ENCODE results near the gene ELOVL1. TPM values are rescaled to one million over a fixed set of nuclear protein-coding genes. Genes with fewer than 3 reads are reported as not detected.
A peak's percentile ranks its signal among the peaks of the same experiment; 100 is the strongest.

Gene ELOVL1
- polyA plus RNA-seq, 3 donors from 2014 or later = 99.8 to 189 (median 113) TPM

DNA sequence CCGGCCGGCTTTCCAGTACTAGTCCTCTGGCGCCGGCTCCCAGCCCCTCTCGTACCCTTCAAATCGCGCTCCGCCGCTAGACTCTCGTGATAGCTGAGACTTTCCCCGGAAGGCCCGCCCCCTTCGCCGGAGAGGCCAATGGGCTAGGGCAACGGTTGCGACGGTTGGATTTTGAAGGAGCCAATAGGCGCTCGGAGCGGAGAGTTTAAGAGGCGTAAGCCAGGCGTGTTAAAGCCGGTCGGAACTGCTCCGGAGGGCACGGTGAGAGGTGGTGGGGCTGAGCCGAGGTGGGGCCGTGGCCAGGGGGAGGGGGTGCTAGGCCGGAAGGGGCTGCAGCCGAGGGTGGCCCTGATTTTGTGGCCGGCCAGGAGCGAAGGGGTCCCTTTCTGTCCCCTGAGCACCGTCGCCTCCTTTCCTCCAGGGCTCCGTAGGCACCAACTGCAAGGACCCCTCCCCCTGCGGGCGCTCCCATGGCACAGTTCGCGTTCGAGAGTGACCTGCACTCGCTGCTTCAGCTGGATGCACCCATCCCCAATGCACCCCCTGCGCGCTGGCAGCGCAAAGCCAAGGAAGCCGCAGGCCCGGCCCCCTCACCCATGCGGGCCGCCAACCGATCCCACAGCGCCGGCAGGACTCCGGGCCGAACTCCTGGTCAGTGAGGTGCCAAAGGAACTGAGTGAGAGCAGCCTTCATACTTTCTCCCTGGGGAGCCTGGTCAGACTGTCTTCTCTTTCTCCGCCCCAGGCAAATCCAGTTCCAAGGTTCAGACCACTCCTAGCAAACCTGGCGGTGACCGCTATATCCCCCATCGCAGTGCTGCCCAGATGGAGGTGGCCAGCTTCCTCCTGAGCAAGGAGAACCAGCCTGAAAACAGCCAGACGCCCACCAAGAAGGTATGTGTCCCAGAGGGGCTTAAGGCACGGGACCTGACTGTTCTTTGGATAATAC, 8.8 kb downstream of the ELOVL1 start, which contains the start of gene CDC20:
Gene CDC20, plus strand, starts transcription at position 236 of the 948 bp plus-strand sequence. Its CDS starts 235 bp downstream, at position 471.
- H3K4me3 Mint-ChIP-seq = peak within 1 kb of the TSS; percentile 90 to 95 (median 91)
- DNase-seq = peak; percentile 92 to 93 (median 93)
- peaks cover 2 to 5% (median 2%) of the 10 kb centered on the region in 3 donors for H3K27me3 Mint-ChIP-seq (ENCODE audit: low read depth in 3 of 3)
- H3K27ac Mint-ChIP-seq = peak within 1 kb of the TSS; percentile 80 to 93 (median 87)
- peaks cover 5 to 16% (median 10%) of the 10 kb centered on the region in 3 donors for H3K36me3 Mint-ChIP-seq
- peaks cover 18 to 29% of the 10 kb centered on the region in 2 donors for H3K4me1 Mint-ChIP-seq
- no peaks in the 10 kb centered on the region for H3K9me3 Mint-ChIP-seq

DNA sequence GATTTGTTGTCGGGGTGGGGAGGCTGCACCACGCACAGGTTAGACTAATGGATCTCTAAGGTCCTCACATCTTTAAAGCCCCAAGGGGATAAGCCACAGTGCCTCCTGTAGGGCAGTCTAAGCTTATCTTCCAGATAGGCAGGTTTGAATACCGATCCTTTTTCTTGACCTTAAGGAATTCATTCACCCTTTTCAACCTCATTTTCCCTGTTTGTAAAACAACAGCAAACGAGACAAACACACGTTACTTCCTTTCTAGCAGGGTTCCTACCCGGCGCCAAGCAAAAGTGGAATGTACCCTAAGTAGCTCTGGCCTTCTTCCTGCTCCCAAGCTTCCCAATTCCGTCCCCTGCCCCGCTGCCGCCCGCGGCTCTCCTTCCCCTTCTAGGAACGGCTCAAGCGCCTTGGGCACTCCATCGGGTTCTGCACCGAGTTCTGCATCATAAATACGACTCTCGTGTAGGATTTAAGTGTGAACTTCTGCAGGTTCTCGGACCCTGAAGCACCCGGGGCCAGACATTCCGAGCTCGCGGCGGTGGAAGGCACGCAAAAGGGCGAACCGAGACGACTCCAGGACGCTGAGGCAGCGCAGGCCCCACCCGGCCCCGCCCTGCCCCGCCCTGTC, 9.6 kb downstream of the ELOVL1 start:
- Mint-ChIP-seq H3K27ac (peak overlapping the region; percentile 80 to 93 (median 87)), H3K9me3 (no peaks in the 10 kb centered on the region), H3K4me3 (peak overlapping the region; percentile 90 to 95 (median 91)), H3K27me3 (ENCODE audit: low read depth in 3 of 3) (peaks cover 0 to 5% (median 2%) of the 10 kb centered on the region in 3 donors), H3K4me1 (peaks cover 18 to 29% of the 10 kb centered on the region in 2 donors), H3K36me3 (peaks cover 5 to 13% (median 10%) of the 10 kb centered on the region in 3 donors)
- DNase-seq = peak; percentile 10 to 20 (median 13)

DNA sequence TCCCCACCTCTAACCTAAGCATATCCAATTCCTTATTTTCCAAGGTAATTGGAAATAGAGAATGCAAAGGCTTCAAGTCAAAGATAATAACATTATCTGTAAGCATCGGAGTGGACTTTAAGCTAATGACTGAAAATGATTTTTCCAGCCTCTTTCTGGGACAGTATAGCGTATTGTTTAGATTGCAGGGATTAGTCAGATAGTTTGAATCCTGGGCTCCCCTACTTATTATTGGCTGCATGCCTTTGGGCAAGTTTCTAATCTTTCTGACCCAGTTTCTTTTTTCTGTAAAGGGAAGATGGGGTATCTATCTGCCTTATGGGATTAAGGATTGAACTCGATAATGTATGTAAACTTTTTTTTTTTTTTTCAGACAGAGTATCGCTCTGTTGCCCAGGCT, 10.6 kb downstream of the ELOVL1 start:
- H3K4me1 Mint-ChIP-seq = peaks cover 18 to 29% of the 10 kb centered on the region in 2 donors
- peaks cover 5 to 9% (median 6%) of the 10 kb centered on the region in 3 donors for H3K36me3 Mint-ChIP-seq
- H3K4me3 Mint-ChIP-seq = peak overlapping the region in 4 of 5 donors; percentile 26 to 90 (median 44)
- peak overlapping the region in 1 of 6 donors; percentile 34 for H3K27ac Mint-ChIP-seq
- no peak for DNase-seq
- H3K27me3 Mint-ChIP-seq (ENCODE audit: low read depth in 3 of 3) = peaks cover 0 to 5% (median 2%) of the 10 kb centered on the region in 3 donors
- H3K9me3 Mint-ChIP-seq = no peaks in the 10 kb centered on the region

DNA sequence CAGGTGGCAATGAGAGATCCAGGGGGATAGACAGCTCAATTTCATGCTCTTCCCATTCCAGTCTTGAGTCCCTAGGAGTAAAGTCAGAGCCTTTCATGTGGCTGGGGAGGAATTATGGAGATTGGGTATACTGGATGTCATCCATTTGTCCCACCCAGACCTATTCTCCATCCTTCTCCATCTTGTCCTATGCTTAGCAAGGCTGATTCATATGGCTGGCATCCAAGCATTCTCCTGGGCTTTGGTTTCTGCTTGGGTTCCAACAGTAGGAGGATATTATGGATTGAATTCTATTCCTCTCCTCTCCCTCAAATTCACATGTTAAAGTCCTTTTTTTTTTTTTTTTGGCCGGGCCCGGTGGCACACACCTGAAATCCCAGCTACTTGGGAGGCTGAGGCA, 12.9 kb downstream of the ELOVL1 start:
- no peak overlapping the region for H3K4me3 Mint-ChIP-seq
- peaks cover 0 to 3% (median 2%) of the 10 kb centered on the region in 3 donors for H3K27me3 Mint-ChIP-seq (ENCODE audit: low read depth in 3 of 3)
- peaks cover 17 to 20% of the 10 kb centered on the region in 2 donors for H3K4me1 Mint-ChIP-seq
- no peak for DNase-seq
- no peaks in the 10 kb centered on the region for H3K36me3 Mint-ChIP-seq
- no peak overlapping the region for H3K27ac Mint-ChIP-seq
- H3K9me3 Mint-ChIP-seq = no peaks in the 10 kb centered on the region

DNA sequence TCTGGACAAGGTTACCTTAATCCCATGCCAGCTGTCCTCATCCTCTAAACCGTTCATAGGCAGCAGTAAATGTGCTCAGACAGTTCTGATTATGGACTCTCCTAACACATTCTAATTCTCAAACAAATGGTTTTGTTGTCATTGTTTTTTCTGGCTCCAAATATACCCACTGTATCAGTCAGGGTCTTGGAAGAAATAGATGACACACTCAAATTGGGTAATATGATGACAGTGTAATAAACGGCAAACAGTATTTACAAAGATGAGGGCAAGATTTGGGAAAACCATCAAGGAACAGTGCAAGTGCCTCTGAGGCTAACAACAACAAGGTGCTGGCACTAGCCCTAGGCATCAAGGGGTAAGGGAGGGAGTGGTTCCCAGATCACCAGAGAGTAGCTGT, 13.3 kb downstream of the ELOVL1 start:
- Mint-ChIP-seq H3K27ac (peak overlapping the region in 1 of 6 donors; percentile 68), H3K4me3 (no peak overlapping the region), H3K4me1 (peaks cover 15 to 16% of the 10 kb centered on the region in 2 donors), H3K27me3 (ENCODE audit: low read depth in 3 of 3) (peaks cover 0 to 3% (median 3%) of the 10 kb centered on the region in 3 donors), H3K9me3 (no peaks in the 10 kb centered on the region), H3K36me3 (no peaks in the 10 kb centered on the region)
- DNase-seq = no peak

DNA sequence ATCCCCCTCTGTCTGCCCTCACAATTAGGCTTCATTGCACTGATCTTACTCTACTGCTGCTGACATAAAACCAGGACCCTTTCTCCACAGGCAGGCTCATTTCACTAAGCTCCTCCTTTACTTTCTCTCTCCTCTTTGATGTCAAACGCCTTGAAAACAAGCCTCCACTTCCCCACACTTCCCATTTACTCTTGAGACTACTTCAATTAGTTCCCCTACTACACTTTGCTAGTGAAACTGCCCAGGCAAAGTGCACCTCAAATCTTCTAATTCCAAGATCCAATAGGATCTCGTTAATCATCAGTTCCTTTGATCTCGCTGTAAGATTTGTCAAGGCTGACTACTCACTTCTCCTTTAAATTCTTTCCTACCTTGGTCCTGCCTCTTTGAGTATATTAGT, 14.9 kb downstream of the ELOVL1 start:
- no peaks in the 10 kb centered on the region for H3K36me3 Mint-ChIP-seq
- peaks cover 0 to 7% (median 4%) of the 10 kb centered on the region in 3 donors for H3K27me3 Mint-ChIP-seq (ENCODE audit: low read depth in 3 of 3)

DNA sequence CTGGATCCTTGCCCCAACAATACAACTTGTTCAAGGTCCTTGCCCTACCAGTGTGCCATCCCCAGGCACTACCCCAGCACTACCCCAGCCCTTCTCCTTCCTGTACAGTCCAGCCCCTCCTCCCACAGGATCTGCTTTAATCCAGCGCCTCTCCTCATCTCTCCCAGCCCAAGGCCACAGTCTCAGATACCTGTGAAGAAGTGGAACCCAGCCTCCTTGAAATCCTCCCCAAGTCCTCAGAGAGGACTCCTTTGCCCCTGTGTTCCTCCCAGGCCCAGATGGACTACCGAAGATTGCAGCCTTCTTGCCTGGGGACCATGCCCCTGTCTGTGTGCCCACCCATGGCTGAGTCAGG, 15.5 kb downstream of the ELOVL1 start:
- H3K27me3 Mint-ChIP-seq (ENCODE audit: low read depth in 3 of 3) = peaks cover 0 to 9% (median 4%) of the 10 kb centered on the region in 3 donors
- peak overlapping the region in 2 of 6 donors; percentile 24 to 60 for H3K27ac Mint-ChIP-seq
- DNase-seq = no peak
- H3K36me3 Mint-ChIP-seq = no peaks in the 10 kb centered on the region
- no peaks in the 10 kb centered on the region for H3K9me3 Mint-ChIP-seq
- H3K4me1 Mint-ChIP-seq = peaks cover 0 to 8% of the 10 kb centered on the region in 2 donors
- H3K4me3 Mint-ChIP-seq = no peak overlapping the region

More for the DNA sequence above, 14.9 kb downstream of the ELOVL1 start:
- Mint-ChIP-seq H3K9me3 (no peaks in the 10 kb centered on the region), H3K4me1 (peaks cover 3 to 10% of the 10 kb centered on the region in 2 donors), H3K4me3 (no peak overlapping the region), H3K27ac (peak overlapping the region in 2 of 6 donors; percentile 24 to 59)
- DNase-seq = no peak

DNA sequence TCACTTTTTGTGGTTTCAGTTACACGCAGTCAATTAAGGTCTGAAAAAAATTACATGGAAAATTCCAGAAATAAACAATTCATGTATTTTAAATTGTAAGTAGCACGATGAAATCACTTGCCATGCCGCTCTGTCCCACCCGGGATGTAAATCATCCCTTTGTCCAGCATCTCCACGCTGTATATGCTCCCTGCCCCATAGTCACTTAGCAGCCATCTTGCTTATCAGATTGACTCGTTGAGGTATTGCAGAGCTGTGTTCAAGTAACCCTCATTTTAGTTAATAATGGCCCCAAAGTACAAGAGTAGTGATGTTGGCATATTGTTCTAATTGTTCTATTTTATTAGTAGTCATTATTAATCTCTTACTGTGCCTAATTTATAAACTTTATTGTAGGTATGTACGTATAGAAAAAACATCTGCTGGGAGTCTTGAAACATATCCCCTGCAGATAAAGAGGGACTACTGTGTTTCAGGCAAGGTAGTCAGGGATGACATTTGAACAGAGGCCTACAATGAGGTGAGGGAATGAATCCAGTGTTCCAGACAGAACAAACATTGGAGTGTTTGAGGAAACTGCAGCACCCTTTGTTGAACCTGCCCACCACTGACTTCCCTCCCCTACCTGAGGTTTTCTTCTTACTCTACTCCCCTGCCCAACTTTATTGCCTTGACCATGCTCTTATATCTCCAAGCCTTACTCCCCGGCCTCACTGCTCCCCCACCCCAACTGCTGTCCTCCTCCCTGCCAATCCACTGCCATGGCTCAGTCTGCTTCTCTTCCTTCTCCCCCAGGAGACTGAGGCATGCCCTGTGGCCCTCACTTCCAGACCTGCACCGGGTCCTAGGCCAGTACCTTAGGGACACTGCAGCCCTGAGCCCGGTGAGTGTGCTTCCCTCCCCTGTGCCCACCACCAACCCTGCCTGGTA, 16.1 kb downstream of the ELOVL1 start:
- peaks cover 0 to 9% (median 4%) of the 10 kb centered on the region in 3 donors for H3K27me3 Mint-ChIP-seq (ENCODE audit: low read depth in 3 of 3)
- no peak for DNase-seq
- no peaks in the 10 kb centered on the region for H3K9me3 Mint-ChIP-seq
- no peaks in the 10 kb centered on the region for H3K36me3 Mint-ChIP-seq
- H3K27ac Mint-ChIP-seq = peak overlapping the region in 4 of 6 donors; percentile 9 to 96 (median 59)
- no peak overlapping the region for H3K4me3 Mint-ChIP-seq
- peaks cover 0 to 8% of the 10 kb centered on the region in 2 donors for H3K4me1 Mint-ChIP-seq

DNA sequence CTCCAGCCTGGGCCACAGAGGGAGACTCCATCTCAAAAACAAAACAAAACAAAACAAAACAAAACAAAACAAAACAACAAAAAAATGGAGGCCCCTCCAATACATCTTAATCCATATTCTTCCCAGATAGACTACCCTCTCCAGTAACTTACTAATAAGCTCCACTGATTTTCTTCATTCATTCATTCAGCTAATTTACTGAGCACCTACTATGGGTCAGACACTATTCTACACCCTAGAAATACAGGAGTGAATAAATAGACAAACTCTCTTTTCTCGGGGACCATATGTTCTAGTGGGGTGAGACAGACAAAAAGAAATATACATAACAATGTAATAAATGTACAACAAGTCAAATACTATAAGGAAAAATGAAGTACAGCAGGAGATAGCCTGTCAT, 16.8 kb downstream of the ELOVL1 start:
- peaks cover 0 to 8% of the 10 kb centered on the region in 2 donors for H3K4me1 Mint-ChIP-seq
- no peak for DNase-seq
- H3K36me3 Mint-ChIP-seq = no peaks in the 10 kb centered on the region
- H3K9me3 Mint-ChIP-seq = no peaks in the 10 kb centered on the region
- H3K27ac Mint-ChIP-seq = peak overlapping the region in 4 of 6 donors; percentile 62 to 96 (median 80)
- H3K4me3 Mint-ChIP-seq = no peak overlapping the region
- peaks cover 0 to 8% (median 4%) of the 10 kb centered on the region in 3 donors for H3K27me3 Mint-ChIP-seq (ENCODE audit: low read depth in 3 of 3)

DNA sequence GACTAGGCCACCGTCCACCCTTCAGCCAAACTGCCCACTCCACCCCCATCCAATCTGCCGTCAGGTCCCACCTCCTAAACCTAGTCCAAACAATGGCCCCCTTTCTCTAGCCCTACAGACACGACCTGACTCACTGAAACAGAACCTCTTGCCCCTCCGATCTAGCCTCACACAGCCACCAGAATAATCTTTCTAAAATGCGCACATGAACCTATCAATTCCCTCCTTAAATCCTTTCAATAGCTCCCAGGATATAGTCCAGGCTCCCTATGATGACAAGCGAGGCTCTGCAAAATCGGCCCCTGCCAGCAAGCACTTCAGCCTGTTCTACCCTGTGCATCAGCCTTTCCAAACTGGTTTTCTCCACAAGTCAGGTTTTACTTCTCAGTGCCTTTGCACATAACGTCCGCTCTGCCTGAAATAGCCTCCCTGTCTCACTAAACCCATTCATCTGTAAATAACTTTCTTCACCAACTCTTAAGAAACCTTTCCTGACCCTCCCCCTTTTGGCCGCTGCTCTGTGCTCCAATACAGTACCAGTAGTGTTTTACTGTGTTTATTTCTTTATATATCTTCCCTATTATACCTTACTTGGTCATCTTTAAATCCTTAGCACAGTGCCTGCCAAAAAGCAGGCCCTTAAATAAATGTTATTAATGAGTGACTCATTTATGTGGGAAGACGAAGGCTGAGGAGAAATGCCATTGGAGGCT, 18.1 kb downstream of the ELOVL1 start:
- DNase-seq = no peak
- Mint-ChIP-seq H3K4me3 (peak overlapping the region; percentile 75 to 89 (median 85)), H3K27ac (peak overlapping the region; percentile 85 to 97 (median 91)), H3K27me3 (ENCODE audit: low read depth in 3 of 3) (peaks cover 2 to 8% (median 2%) of the 10 kb centered on the region in 3 donors), H3K9me3 (no peaks in the 10 kb centered on the region), H3K36me3 (no peaks in the 10 kb centered on the region), H3K4me1 (peaks cover 0 to 8% of the 10 kb centered on the region in 2 donors)

DNA sequence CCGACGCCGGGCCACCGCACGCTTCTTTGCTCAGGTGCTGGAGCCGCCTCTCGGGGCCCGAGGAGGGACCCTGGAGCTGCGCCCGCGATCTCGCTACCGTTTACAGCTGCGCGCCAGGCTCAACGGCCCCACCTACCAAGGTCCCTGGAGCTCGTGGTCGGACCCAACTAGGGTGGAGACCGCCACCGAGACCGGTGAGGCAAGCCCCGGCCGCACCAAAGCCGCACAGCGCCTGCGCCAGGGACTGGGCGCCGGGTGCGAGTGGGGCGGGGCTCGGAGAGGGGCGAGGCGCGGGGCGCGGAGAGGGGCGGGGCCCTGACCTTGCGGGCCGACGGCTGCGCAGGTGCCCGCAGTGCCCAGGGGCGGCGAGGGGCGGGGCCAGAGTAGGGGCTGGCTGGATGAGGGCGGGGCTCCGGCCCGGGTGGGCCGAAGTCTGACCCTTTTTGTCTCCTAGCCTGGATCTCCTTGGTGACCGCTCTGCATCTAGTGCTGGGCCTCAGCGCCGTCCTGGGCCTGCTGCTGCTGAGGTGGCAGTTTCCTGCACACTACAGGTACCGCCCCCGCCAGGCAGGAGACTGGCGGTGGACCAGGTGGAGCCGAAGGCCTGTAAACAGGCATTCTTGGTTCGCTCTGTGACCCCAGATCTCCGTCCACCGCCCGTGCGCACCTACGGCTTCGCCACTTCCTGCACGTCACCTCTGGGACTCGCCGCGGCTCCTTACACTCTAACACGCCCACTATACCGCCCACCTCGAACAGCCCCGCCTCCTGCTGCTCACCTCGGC, 18.8 kb downstream of the ELOVL1 start:
- H3K4me3 Mint-ChIP-seq = peak overlapping the region; percentile 75 to 89 (median 85)

More for the DNA sequence above, 18.8 kb downstream of the ELOVL1 start:
- peak; percentile 66 to 82 (median 74) for DNase-seq
- Mint-ChIP-seq H3K9me3 (no peaks in the 10 kb centered on the region), H3K27ac (peak overlapping the region; percentile 85 to 97 (median 91)), H3K36me3 (peaks cover 0 to under 1% (median 0%) of the 10 kb centered on the region in 3 donors), H3K27me3 (ENCODE audit: low read depth in 3 of 3) (peaks cover 2 to 8% (median 2%) of the 10 kb centered on the region in 3 donors), H3K4me1 (peaks cover 0 to 8% of the 10 kb centered on the region in 2 donors)
